ENCODE data around the gene HSD17B4. TPM values are rescaled to one million over a fixed set of nuclear protein-coding genes. Genes with fewer than 3 reads are reported as not detected.

HSD17B4 gene, protein sequence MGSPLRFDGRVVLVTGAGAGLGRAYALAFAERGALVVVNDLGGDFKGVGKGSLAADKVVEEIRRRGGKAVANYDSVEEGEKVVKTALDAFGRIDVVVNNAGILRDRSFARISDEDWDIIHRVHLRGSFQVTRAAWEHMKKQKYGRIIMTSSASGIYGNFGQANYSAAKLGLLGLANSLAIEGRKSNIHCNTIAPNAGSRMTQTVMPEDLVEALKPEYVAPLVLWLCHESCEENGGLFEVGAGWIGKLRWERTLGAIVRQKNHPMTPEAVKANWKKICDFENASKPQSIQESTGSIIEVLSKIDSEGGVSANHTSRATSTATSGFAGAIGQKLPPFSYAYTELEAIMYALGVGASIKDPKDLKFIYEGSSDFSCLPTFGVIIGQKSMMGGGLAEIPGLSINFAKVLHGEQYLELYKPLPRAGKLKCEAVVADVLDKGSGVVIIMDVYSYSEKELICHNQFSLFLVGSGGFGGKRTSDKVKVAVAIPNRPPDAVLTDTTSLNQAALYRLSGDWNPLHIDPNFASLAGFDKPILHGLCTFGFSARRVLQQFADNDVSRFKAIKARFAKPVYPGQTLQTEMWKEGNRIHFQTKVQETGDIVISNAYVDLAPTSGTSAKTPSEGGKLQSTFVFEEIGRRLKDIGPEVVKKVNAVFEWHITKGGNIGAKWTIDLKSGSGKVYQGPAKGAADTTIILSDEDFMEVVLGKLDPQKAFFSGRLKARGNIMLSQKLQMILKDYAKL
- 122 and 175 TPM in 2 replicates for total RNA-seq (ENCODE audit: low replicate concordance)

DNA sequence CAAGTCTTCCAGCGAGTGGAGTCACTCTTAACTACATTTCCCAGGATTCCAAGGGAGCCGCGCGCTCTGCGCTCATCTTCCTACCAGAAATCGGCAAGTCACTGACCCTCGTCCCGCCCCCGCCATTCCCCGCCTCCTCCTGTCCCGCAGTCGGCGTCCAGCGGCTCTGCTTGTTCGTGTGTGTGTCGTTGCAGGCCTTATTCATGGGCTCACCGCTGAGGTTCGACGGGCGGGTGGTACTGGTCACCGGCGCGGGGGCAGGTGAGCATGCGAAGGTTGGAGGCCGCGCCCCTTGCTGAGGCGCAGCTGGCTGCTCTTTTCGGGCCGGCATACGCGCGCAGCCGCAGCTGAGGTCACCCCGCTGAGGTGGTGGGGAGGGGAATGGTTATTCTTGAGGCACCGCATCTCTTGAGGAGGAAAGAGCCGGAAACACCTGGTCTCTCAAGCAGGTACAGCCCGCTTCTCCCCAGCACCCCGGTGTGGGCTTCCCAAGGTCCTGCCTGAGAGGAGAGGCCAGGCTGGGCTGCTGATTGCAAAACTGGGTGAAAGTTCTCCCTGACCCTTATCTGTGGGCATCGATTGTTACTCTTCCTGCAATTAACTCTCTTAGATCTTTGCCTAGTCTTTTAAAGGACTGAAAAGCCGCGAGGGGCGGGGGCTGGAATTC is at the start of gene HSD17B4:
Gene HSD17B4, plus strand, starts transcription at position 125 of the 667 bp plus-strand sequence. Its CDS starts 79 bp downstream, at position 204.
- H3K4me3 ChIP-seq (ENCODE audit: low read depth, low read length): peak within 1 kb of the TSS; percentile 94
- DNase-seq (ENCODE audit: low read depth): peak; percentile 85
- TF ChIP-seq, protein P1, sequence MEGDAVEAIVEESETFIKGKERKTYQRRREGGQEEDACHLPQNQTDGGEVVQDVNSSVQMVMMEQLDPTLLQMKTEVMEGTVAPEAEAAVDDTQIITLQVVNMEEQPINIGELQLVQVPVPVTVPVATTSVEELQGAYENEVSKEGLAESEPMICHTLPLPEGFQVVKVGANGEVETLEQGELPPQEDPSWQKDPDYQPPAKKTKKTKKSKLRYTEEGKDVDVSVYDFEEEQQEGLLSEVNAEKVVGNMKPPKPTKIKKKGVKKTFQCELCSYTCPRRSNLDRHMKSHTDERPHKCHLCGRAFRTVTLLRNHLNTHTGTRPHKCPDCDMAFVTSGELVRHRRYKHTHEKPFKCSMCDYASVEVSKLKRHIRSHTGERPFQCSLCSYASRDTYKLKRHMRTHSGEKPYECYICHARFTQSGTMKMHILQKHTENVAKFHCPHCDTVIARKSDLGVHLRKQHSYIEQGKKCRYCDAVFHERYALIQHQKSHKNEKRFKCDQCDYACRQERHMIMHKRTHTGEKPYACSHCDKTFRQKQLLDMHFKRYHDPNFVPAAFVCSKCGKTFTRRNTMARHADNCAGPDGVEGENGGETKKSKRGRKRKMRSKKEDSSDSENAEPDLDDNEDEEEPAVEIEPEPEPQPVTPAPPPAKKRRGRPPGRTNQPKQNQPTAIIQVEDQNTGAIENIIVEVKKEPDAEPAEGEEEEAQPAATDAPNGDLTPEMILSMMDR (IDR thresholded peaks at IDR 0.05; ENCODE audit: insufficient read depth, low read length): no peak

DNA sequence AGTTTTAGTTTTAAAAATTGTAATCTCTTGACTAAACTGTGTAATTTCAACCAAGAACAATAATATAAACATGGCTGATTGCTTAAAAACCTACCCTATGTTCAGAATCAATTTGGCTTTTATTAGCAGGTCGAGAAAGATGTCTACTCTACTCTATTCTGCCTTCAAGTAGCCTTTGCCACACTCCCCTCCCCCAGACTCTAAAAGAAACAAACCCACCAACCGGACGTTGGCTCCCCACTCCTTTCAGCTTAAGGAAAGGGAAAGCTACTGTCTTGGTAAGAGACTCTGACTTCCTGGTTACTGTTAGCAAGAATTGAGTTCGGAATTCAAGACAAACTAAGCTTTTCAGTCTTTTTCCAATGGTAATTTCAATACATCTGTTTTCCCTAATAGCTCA is 49.7 kb upstream of the HSD17B4 start:
- DNase-seq (ENCODE audit: low read depth): no peak
- no peak overlapping the region for H3K4me3 ChIP-seq (ENCODE audit: low read depth, low read length)
- TF ChIP-seq, protein P1 (IDR thresholded peaks at IDR 0.05; ENCODE audit: insufficient read depth, low read length): no peak

DNA sequence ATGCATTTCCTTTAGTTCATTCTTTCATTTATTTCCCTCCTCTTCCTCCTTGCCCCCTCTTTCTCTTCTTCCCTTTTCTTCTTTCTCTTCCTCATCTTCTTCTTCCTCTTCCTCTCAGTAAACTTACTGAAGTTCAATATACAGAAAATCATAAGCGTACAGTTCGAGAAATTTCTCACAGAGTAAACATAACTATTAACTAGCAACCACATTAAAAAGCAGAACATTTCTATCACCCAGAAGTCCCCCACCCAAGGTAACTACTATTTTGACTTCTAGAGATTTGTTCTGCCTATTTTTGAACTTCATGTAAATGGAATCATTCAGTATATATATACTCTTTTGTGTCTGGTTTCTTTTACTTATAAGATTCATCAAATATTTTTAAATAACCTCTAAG is 48.3 kb upstream of the HSD17B4 start:
- DNase-seq (ENCODE audit: low read depth): no peak
- TF ChIP-seq, protein P1 (IDR thresholded peaks at IDR 0.05; ENCODE audit: insufficient read depth, low read length): no peak
- H3K4me3 ChIP-seq (ENCODE audit: low read depth, low read length): no peak overlapping the region

DNA sequence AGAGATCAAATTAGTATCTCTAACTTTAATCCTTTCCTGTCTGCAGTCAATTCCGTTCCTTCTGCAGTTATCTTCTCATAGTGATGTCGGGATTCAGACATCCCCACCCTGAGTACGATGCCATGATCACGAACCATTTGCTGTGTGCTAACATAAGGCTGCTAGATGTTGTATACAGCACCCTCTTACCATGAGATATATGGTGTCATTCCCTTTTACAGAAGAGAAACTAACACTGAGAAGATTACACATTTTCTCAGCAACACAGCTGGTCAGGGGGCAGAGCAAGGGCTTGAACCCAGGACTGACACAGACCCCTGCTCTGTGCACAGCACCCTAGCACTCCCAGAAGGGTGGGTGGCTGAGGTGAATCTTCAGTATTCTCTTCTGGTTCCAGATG is 46.9 kb upstream of the HSD17B4 start:
- no peak overlapping the region for H3K4me3 ChIP-seq (ENCODE audit: low read depth, low read length)
- no peak for DNase-seq (ENCODE audit: low read depth)
- TF ChIP-seq, protein P1 (IDR thresholded peaks at IDR 0.05; ENCODE audit: insufficient read depth, low read length): no peak

DNA sequence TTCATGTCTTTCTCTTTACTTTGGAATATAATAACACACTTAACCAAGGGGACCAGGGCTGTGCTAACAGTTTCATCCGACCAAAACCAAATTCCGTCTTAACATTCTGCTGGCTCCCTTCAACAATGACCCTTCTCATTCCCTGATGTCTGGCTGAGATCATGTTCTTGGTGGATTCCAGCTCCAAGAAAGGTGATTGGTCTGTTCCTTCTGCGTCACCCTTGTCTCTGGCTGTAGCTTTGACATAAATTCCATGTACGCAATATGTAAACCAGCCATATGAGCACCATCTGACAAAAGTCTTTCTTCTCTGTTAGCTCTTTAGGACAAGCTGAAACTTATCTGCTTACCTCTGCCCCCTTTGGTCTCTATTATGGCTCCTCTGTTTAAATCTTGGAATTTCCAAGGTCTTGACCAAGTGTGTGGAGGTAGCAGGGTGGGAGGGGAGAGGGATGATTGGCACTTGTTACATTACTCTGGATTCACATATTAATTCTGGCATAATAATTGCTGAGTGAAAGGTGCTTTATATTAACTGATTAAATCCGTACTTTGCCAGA is 45.7 kb upstream of the HSD17B4 start:
- no peak overlapping the region for H3K4me3 ChIP-seq (ENCODE audit: low read depth, low read length)
- TF ChIP-seq, protein P1 (IDR thresholded peaks at IDR 0.05; ENCODE audit: insufficient read depth, low read length): no peak
- no peak for DNase-seq (ENCODE audit: low read depth)

DNA sequence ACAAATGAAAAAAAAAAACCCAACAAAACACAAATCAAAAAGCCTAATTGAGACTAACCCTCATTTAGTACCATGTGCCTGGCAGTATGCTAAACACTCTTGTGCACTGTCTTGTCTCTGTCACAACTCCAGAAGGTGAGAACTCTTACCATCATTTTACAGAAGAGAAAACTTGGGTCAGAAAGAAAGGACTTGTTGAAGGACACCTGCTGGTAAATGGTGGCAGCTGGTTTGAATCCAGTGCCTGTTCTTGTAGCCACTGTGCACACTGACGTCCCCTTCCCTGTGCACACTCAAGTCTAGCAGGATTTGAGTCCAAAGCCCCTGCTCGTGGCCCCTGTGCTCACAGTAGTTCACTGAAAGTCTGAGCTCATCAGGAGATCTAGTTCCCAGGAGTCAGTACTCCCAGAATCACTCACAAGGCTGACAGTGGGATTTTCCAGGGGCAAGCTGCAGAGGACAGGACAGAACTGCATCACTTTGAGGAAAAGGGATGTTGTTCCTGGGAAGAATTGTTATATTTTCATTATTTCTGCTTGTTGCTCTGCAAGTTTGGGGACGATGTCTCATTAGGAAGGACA is 43.0 kb upstream of the HSD17B4 start:
- no peak overlapping the region for H3K4me3 ChIP-seq (ENCODE audit: low read depth, low read length)
- TF ChIP-seq, protein P1 (IDR thresholded peaks at IDR 0.05; ENCODE audit: insufficient read depth, low read length): no peak
- no peak for DNase-seq (ENCODE audit: low read depth)
